SK-N-SH (cell line): Measurements from ENCODE around the gene MRAP.

Experiments
- EP300 ChIP-seq, 2 experiments: IDR thresholded peaks; 2 replicates each; pipeline versions ENCODE4 v1.4.0 to v1.6.1; 2012; ENCODE audit warnings: borderline replicate concordance in 1 of 2, low read depth in 1 of 2, low read length in 1 of 2
- POLR2AphosphoS5 ChIP-seq: IDR thresholded peaks from 2 replicates; pipeline ENCODE4 v1.6.1; 2012; ENCODE audit warnings: low read depth, low read length
- RFX5 ChIP-seq: IDR thresholded peaks from 2 replicates; pipeline ENCODE4 v1.6.1; 2012; ENCODE audit warnings: mild to moderate bottlenecking, improper control_type of control experiment, low read length
- SIN3A ChIP-seq: IDR thresholded peaks from 2 replicates; pipeline ENCODE4 v1.6.1; 2012; ENCODE audit warnings: low read depth, mild to moderate bottlenecking, low read length, moderate library complexity, borderline replicate concordance
- TAF1 ChIP-seq: IDR thresholded peaks from 2 replicates; pipeline ENCODE4 v1.6.1; 2012; ENCODE audit warnings: low read depth, mild to moderate bottlenecking, low read length, moderate library complexity, borderline replicate concordance
- TEAD4 ChIP-seq: IDR thresholded peaks from 2 replicates; pipeline ENCODE4 v1.4.0; 2012; ENCODE audit warnings: mild to moderate bottlenecking, borderline replicate concordance; ENCODE audit not compliant: insufficient read depth
- TF ChIP-seq, protein P1 (sequence below): fragments of 200-600 bp; sonication (generic); IDR thresholded peaks from 2 replicates; pipeline ENCODE4 v1.6.1; 2017; ENCODE audit warnings: antibody characterized with exemption, mild to moderate bottlenecking, moderate library complexity
- TF ChIP-seq, protein P2 (sequence below): IDR thresholded peaks from 2 replicates; pipeline ENCODE4 v1.4.0; 2012; ENCODE audit warnings: low read depth

DNA sequence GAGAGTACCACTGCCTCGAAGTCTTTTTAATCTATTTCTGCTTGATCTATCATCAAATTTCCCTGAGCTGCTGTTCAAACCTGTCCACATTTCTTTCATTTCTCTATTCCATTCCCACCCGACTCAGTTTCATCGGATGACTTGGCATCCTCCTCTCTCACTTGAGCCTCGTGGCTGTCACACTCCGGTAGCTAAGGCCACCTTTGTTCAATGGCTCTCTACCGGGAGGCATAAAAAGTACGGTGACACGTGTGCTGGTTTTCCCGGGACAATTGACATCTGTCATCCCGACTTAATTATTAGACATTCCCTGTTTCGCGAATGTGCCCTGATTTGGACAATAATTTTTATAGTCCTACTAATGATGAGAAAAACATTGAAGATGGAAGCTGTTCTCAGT is 42.4 kb upstream of the MRAP start:
- TF ChIP-seq SIN3A, result no peak
- TF ChIP-seq, protein P1, sequence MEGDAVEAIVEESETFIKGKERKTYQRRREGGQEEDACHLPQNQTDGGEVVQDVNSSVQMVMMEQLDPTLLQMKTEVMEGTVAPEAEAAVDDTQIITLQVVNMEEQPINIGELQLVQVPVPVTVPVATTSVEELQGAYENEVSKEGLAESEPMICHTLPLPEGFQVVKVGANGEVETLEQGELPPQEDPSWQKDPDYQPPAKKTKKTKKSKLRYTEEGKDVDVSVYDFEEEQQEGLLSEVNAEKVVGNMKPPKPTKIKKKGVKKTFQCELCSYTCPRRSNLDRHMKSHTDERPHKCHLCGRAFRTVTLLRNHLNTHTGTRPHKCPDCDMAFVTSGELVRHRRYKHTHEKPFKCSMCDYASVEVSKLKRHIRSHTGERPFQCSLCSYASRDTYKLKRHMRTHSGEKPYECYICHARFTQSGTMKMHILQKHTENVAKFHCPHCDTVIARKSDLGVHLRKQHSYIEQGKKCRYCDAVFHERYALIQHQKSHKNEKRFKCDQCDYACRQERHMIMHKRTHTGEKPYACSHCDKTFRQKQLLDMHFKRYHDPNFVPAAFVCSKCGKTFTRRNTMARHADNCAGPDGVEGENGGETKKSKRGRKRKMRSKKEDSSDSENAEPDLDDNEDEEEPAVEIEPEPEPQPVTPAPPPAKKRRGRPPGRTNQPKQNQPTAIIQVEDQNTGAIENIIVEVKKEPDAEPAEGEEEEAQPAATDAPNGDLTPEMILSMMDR, result no peak
- no peak for TF ChIP-seq TEAD4
- no peak for TF ChIP-seq POLR2AphosphoS5
- no peak for TF ChIP-seq EP300 (IDR thresholded peaks at IDR 0.05; ENCODE audit: borderline replicate concordance in 1 of 2, low read depth in 1 of 2, low read length in 1 of 2)
- no peak for TF ChIP-seq RFX5
- TF ChIP-seq, protein P2, sequence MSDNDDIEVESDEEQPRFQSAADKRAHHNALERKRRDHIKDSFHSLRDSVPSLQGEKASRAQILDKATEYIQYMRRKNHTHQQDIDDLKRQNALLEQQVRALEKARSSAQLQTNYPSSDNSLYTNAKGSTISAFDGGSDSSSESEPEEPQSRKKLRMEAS, result no peak
- no peak for TF ChIP-seq TAF1
